ENCODE results near the gene ECM2. TPM values are rescaled to one million over a fixed set of nuclear protein-coding genes. Genes with fewer than 3 reads are reported as not detected.

Gene ECM2
- total RNA-seq, 1 experiment from 2014 or later, result not detected

GRCh38 chr9:92561374-92562330 is 25.9 kb upstream of the ECM2 start:
- Histone ChIP-seq H3K9me2 (replicated peaks; ENCODE audit: low read length) (no peaks in the 10 kb centered on the region), H3K79me2 (ENCODE audit: low read length) (no peaks in the 10 kb centered on the region), H3F3A (ENCODE audit: low read length, unreplicated experiment) (no peaks in the 10 kb centered on the region), H3K36me3 (ENCODE audit: low read depth, low read length) (no peaks in the 10 kb centered on the region), H3K27me3 (ENCODE audit: low read length) (no peaks in the 10 kb centered on the region), H3K4me3 (ENCODE audit: low read length) (no peak overlapping the region), H3K4me1 (ENCODE audit: insufficient read depth, low read length) (peaks cover 52% of the 10 kb centered on the region), H3K27ac (ENCODE audit: low read length) (peak overlapping the region; percentile 82), H3K9ac (ENCODE audit: low read length) (no peak overlapping the region), H3K9me3 (ENCODE audit: low read length) (no peaks in the 10 kb centered on the region), H2AFZ (ENCODE audit: low read length) (no peak overlapping the region), H4K20me1 (ENCODE audit: low read length) (no peaks in the 10 kb centered on the region), H3K4me2 (ENCODE audit: low read length) (peak overlapping the region; percentile 32)
- POLR2A ChIA-PET (ENCODE audit: unreplicated experiment), result interaction anchor here (0.7 kb wide), 1 partner anchor 289 kb away, joined by 4 read pairs; no protein-coding TSS in a partner anchor
- CTCF ChIA-PET, result interaction anchor here (0.7 kb wide), 1 partner anchor 40 kb away, joined by 5 read pairs; no protein-coding TSS in a partner anchor
- peak; percentile 74 for ATAC-seq
- TF ChIP-seq EZH2 (IDR thresholded peaks at IDR 0.05; ENCODE audit: low read length, unreplicated experiment) (no peak), EZH2phosphoT487 (IDR thresholded peaks at IDR 0.05; ENCODE audit: borderline replicate concordance, low read length) (no peak)
- TF ChIP-seq, protein P1, sequence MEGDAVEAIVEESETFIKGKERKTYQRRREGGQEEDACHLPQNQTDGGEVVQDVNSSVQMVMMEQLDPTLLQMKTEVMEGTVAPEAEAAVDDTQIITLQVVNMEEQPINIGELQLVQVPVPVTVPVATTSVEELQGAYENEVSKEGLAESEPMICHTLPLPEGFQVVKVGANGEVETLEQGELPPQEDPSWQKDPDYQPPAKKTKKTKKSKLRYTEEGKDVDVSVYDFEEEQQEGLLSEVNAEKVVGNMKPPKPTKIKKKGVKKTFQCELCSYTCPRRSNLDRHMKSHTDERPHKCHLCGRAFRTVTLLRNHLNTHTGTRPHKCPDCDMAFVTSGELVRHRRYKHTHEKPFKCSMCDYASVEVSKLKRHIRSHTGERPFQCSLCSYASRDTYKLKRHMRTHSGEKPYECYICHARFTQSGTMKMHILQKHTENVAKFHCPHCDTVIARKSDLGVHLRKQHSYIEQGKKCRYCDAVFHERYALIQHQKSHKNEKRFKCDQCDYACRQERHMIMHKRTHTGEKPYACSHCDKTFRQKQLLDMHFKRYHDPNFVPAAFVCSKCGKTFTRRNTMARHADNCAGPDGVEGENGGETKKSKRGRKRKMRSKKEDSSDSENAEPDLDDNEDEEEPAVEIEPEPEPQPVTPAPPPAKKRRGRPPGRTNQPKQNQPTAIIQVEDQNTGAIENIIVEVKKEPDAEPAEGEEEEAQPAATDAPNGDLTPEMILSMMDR (conservative IDR thresholded peaks at IDR 0.05; ENCODE audit: low read depth, low read length), result no peak
- no TSS peak for BruUV-seq (replicated peaks)
- peak; percentile 69 for DNase-seq
- intact Hi-C loops (cut with micrococcal nuclease), result no loop called here

DNA sequence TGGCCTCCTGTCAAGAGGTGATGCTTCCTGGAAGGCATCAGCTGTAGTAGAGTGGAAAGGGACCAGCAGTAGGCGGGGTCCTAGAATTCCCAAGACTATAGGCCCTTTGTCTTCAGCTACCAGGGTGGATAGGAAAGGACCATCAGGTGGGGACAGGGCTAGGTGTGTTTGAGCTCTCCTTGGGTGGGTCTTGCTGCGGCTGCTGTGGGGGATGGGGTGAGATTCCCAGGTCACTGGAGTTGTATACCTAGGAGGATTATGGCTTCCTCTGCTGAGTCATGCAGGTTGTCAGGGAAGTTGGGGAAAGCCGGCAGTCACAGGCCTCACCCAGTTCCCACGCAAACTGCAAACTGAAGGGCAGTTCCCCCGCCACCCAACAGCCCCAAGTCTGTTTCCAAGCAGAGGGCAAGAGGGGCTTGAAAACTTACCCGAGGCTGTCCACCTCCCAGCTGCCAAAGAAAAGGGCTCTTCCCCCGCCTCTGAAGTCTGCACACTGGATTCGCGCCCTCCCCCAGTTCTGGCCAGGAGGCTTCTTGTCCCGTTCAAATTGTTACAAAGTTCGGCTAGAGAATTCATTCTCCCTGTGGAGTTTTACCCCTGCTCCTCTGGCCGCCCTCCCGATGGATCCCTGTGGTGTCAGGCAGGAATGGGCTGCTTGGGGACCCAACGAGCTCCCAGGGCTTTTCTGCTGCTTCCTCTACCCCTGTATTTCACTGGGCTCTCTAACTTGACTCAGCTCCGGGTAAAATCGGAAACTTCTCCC is 23.0 kb upstream of the ECM2 start:
- no peak overlapping the region for H2AFZ ChIP-seq (ENCODE audit: low read length)
- peak overlapping the region; percentile 13; the same call in 1 of the 2 replicates for H3K4me2 ChIP-seq (ENCODE audit: low read length)
- peaks cover 40% of the 10 kb centered on the region for H3K4me1 ChIP-seq (ENCODE audit: insufficient read depth, low read length)
- H4K20me1 ChIP-seq (ENCODE audit: low read length), result no peaks in the 10 kb centered on the region
- H3K27me3 ChIP-seq (ENCODE audit: low read length), result no peaks in the 10 kb centered on the region
- H3K4me3 ChIP-seq (ENCODE audit: low read length), result no peak overlapping the region
- ChIA-PET CTCF (no interaction called here), POLR2A (ENCODE audit: unreplicated experiment) (no interaction called here)
- no peaks in the 10 kb centered on the region for H3K9me3 ChIP-seq (ENCODE audit: low read length)
- ATAC-seq, result no peak; the same call in 1 of the 2 replicates
- TF ChIP-seq EZH2 (IDR thresholded peaks at IDR 0.05; ENCODE audit: low read length, unreplicated experiment) (no peak), EZH2phosphoT487 (IDR thresholded peaks at IDR 0.05; ENCODE audit: borderline replicate concordance, low read length) (no peak)
- TF ChIP-seq, protein P1 (conservative IDR thresholded peaks at IDR 0.05; ENCODE audit: low read depth, low read length), result no peak
- peak overlapping the region; percentile 22; the same call in 1 of the 2 replicates for H3K9ac ChIP-seq (ENCODE audit: low read length)
- H3F3A ChIP-seq (ENCODE audit: low read length, unreplicated experiment), result no peaks in the 10 kb centered on the region
- intact Hi-C loops (cut with micrococcal nuclease), result no loop called here
- DNase-seq, result no peak
- peak overlapping the region; percentile 25; the same call in 1 of the 2 replicates for H3K27ac ChIP-seq (ENCODE audit: low read length)
- H3K9me2 ChIP-seq (replicated peaks; ENCODE audit: low read length), result no peaks in the 10 kb centered on the region
- H3K79me2 ChIP-seq (ENCODE audit: low read length), result no peaks in the 10 kb centered on the region
- no peaks in the 10 kb centered on the region for H3K36me3 ChIP-seq (ENCODE audit: low read depth, low read length)
- BruUV-seq (replicated peaks), result no TSS peak
